HG02938 (cell line): ENCODE measurements around the gene SLC22A7.

Experiments used
- ATAC-seq: cut with Tn5 transposase; IDR thresholded peaks from one replicate; pipeline ENCODE4 v1.9.1; 2021; ENCODE audit warnings: mild to moderate bottlenecking, moderate library complexity; ENCODE audit not compliant: unreplicated experiment

The SLC22A7 gene

DNA sequence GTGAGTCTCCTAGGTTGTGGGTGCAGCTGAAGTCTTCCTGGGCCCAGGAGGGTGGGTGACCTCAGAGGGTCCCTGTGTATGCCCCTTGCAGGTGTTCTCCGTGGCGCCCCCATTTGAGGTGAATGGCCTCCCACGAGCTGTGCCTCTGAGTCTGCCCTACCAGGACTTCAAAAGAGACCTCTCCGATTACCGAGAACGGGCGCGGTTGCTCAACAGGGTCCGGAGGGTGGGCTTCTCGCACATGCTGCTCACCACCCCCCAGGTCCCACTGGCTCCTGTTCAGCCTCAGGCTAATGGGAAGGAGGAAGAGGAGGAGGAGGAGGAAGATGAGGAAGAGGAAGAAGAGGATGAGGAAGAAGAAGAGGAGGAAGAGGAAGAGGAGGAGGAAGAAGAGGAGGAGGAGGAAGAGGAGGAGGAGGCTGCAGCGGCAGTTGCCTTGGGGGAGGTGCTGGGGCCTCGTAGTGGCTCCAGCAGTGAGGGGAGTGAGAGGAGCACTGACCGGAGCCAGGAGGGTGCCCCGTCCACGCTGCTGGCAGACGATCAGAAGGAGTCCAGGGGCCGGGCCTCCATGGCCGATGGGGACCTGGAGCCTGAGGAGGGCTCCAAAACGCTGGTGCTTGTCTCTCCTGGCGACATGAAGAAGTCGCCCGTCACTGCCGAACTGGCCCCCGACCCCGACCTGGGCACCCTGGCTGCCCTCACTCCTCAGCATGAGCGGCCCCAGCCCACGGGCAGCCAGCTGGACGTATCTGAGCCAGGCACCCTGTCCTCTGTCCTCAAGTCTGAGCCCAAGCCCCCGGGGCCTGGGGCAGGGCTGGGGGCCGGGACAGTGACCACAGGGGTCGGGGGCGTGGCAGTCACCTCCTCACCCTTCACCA is 15.2 kb upstream of the SLC22A7 start:
- ATAC-seq, result no peak

DNA sequence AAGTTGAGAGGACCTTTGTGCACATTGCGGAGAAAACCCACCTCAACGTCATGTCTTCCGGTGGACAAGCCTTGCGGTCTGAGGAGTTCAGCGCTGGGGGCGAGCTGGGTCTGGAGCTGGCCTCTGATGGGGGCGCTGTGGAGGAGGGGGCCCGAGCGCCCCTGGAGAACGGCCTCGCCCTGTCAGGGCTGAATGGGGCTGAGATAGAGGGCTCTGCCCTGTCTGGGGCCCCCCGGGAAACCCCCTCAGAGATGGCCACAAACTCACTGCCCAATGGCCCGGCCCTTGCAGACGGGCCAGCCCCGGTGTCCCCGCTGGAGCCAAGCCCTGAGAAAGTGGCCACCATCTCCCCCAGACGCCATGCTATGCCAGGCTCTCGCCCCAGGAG is 14.6 kb upstream of the SLC22A7 start:
- no peak for ATAC-seq

- no peak for ATAC-seq
Measured at GRCh38 chr6:43283905-43284304, 14.2 kb upstream of the SLC22A7 start.

GRCh38 chr6:43284991-43285781 is 12.9 kb upstream of the SLC22A7 start:
- no peak for ATAC-seq

DNA sequence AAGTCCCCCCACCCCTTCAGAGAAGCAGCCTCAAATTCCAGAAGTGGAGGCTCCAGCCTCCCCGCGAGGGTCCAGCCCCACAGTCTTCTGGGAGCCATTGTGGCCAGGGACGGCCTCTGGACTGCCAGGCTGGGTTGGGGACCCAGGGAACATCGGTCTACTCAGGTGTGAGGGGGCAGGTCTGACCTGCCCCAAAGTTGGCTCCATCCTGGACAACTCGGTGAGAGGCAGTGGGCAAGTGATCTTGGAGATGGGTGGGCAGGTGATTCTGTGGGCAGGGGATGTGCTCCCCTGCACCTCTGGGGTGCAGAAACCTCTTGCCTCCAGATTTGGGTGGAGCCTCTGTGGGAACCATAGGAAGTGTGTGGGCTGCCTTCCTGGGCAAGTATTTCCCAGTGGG is 12.2 kb upstream of the SLC22A7 start:
- no peak for ATAC-seq

GRCh38 chr6:43286456-43286979 is 11.5 kb upstream of the SLC22A7 start:
- no peak for ATAC-seq

GRCh38 chr6:43286980-43287716 is 10.9 kb upstream of the SLC22A7 start:
- ATAC-seq, result no peak

GRCh38 chr6:43287717-43288679 is 10.1 kb upstream of the SLC22A7 start:
- no peak for ATAC-seq

DNA sequence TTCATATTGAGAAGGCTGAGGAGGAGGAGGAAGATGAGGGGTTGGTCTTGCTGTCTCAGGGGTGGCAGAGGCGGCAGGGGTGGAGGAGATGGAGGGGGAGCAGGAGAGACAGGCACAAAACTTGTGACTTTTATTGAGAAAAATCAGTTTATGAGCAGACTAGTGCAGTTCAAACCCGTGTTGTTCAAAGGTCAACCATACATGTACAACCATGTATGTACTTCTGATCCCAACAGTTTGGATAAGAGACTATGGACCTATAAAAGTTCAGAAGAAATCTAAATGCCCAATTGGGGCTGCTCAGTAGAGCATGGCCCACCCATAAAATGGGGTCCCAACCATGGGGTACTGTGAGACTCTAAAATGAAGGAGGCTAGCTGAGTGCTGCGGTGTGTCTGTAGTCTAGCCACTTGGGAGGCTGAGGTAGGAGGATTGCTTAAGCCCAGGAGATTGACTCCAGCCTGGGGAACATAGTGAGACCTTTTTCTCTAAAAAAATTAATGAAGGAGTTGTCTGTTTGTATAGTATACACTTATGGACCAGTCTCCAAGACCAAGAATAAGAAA is 7.6 kb upstream of the SLC22A7 start:
- ATAC-seq, result no peak

GRCh38 chr6:43290905-43291355 is 7.1 kb upstream of the SLC22A7 start:
- no peak for ATAC-seq

GRCh38 chr6:43291708-43292107 is 6.4 kb upstream of the SLC22A7 start:
- ATAC-seq, result no peak

DNA sequence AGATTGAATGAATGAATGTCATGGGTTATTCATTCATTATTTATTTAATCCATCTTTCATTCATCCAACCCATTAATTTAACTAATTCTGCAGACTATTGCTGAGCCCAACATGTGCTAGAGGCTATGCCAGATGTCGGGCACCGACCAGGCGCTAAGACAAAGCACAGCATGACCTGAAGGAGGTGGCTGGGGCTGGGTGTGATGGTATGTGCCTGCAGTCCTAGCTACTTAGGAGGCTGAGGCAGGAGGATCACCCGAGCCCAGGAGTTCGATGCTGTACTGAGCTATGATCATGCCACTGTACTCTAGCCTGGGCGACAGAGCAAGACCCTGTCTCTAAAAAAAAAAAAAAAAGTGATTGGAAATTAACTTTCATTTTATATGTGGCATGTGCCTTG is 5.7 kb upstream of the SLC22A7 start:
- no peak for ATAC-seq

DNA sequence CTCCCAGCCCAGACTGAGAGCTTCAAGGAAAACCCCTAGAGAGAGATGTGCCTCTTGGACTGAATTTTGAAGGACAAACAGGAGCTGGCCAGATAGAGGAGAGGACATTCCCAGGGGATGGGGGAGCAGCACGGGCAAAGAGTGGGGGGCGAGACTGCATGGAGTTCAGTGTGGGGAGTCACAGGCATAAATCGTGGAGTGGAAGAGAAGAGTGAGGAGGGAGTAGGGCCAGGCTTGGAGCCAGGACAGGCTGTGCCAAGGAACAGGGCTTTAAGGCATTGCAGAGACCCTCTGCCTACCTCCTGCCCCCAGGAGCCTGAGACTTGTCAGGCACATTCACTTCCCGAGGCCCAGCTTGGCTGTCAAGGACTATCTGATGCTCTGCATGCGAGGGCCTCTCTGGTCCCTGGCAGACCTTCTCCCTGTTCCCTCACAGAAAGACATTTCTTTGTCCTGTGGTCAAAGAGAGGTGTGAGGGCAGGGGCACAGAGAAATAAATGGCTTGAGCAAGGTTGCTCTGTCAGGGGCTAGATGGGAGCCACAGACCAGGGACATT is 5.2 kb upstream of the SLC22A7 start:
- ATAC-seq, result no peak

- ATAC-seq, result no peak
Measured at GRCh38 chr6:43293698-43294097, 4.4 kb upstream of the SLC22A7 start.

- no peak for ATAC-seq
Measured at GRCh38 chr6:43294536-43294935, 3.5 kb upstream of the SLC22A7 start.

- ATAC-seq, result no peak
Measured at GRCh38 chr6:43295456-43295855, 2.6 kb upstream of the SLC22A7 start.

GRCh38 chr6:43296780-43297497 is 1.1 kb upstream of the SLC22A7 start:
- no peak for ATAC-seq

GRCh38 chr6:43298565-43299337 is 691 bp downstream of the SLC22A7 start:
- ATAC-seq, result no peak
